T-cell (primary cell): ENCODE data around the gene ACADVL. TPM values are rescaled to one million over a fixed set of nuclear protein-coding genes. Genes with fewer than 3 reads are reported as not detected.

Experiments
- ATAC-seq, 4 experiments: fragments of 200-7000 bp in 3 of 4; fragments of 150-1000 bp in 1 of 4; cut with Tn5 transposase; replicated peaks in 1 of 4; 1 replicate in 3 of 4; 2 replicates in 1 of 4; pipeline ENCODE4 v1.10.0; 2021; ENCODE audit warnings: moderate library complexity in 3 of 4, mild to moderate bottlenecking in 2 of 4, moderate number of reproducible peaks in 1 of 4
- CTCF ChIA-PET, 2 donors: fragments of 300-600 bp; sonication (Branson Sonifier 250); formaldehyde crosslinking; loops; one replicate each; lab custom pipeline; 2022; ENCODE audit warnings: antibody characterized with exemption in 2 of 2; lab: Charles Lee
- POLR2A ChIA-PET, 2 donors: fragments of 300-600 bp; sonication (Branson Sonifier 250); formaldehyde crosslinking; loops; one replicate each; lab custom pipeline; 2022; ENCODE audit warnings: antibody characterized with exemption in 2 of 2; lab: Charles Lee
- DNase-seq, 35 experiments: peaks; one replicate each; pipeline versions ENCODE4 v3.0.0 to v3.0.0-alpha.2; 2013 to 2023
- H3K27ac ChIP-seq: one replicate; pipeline ENCODE4 v1.5.1; 2013; ENCODE audit warnings: low read length
- H3K27me3 ChIP-seq, 2 experiments: replicated peaks in 1 of 2; 1 replicate in 1 of 2; 2 replicates in 1 of 2; pipeline versions ENCODE4 v1.6.1 to v1.7.0; 2013; ENCODE audit warnings: low read length in 1 of 2, mixed read lengths in 1 of 2; ENCODE audit not compliant: control insufficient read depth in 2 of 2, insufficient read depth in 2 of 2; ENCODE audit errors: extremely low read depth in 1 of 2
- H3K36me3 ChIP-seq, 2 donors: 1 replicate in 1 of 2; 2 replicates in 1 of 2; pipeline versions ENCODE4 v1.6.1 to v1.7.0; 2013; ENCODE audit warnings: low read length in 1 of 2; ENCODE audit not compliant: control insufficient read depth in 2 of 2, insufficient read depth in 1 of 2; ENCODE audit errors: extremely low read depth in 1 of 2
- H3K4me1 ChIP-seq, 2 experiments: 1 replicate in 1 of 2; 2 replicates in 1 of 2; pipeline versions ENCODE4 v1.6.1 to v1.7.0; 2013; ENCODE audit warnings: low read length in 2 of 2, mixed read lengths in 1 of 2; ENCODE audit not compliant: insufficient read depth in 2 of 2, control insufficient read depth in 1 of 2; ENCODE audit errors: extremely low read depth in 1 of 2
- H3K4me3 ChIP-seq, 2 donors: 1 replicate in 1 of 2; 2 replicates in 1 of 2; pipeline versions ENCODE4 v1.5.1 to v1.7.0; 2013; ENCODE audit warnings: mild to moderate bottlenecking in 2 of 2, low read length in 1 of 2, moderate library complexity in 1 of 2; ENCODE audit not compliant: control insufficient read depth in 1 of 2; ENCODE audit errors: extremely low read depth in 1 of 2
- H3K9me3 ChIP-seq: 2 replicates; pipeline ENCODE4 v1.7.0; 2013
- H3K27ac Mint-ChIP-seq, 2 donors: one replicate each; pipeline ENCODE4 v1.8.0; 2020 to 2021; ENCODE audit warnings: mild to moderate bottlenecking in 2 of 2, mixed read lengths in 2 of 2
- H3K27me3 Mint-ChIP-seq, 2 donors: one replicate each; pipeline ENCODE4 v1.8.0; 2021 to 2022; ENCODE audit warnings: mixed read lengths in 2 of 2
- H3K36me3 Mint-ChIP-seq: one replicate; pipeline ENCODE4 v1.8.0; 2021; ENCODE audit warnings: mixed read lengths
- H3K4me1 Mint-ChIP-seq, 3 donors: one replicate each; pipeline ENCODE4 v1.8.0; 2020 to 2022; ENCODE audit warnings: mixed read lengths in 3 of 3, mild to moderate bottlenecking in 1 of 3
- H3K4me3 Mint-ChIP-seq, 3 donors: one replicate each; pipeline ENCODE4 v1.8.0; 2020 to 2022; ENCODE audit warnings: mild to moderate bottlenecking in 3 of 3, mixed read lengths in 3 of 3, moderate library complexity in 3 of 3
- H3K9me3 Mint-ChIP-seq, 3 donors: one replicate each; pipeline ENCODE4 v1.8.0; 2020 to 2022; ENCODE audit warnings: mixed read lengths in 3 of 3
- WGBS: methylation state at CpG from one replicate; pipeline ENCODE4 v1.1.5; 2013; ENCODE audit warnings: missing lambda C conversion rate; ENCODE audit not compliant: insufficient coverage; 5-methylcytosine and 5-hydroxymethylcytosine counted together
- total RNA-seq, 35 experiments: library from RNA in 6 of 35; stranded (reverse) in 6 of 35; fragments of 120-200 nt in 1 of 35; gene quantifications; one replicate each; pipeline versions ENCODE4 v1.2.1 to v1.2.4 and lab custom pipeline; 2013 to 2026

Gene ACADVL
- total RNA-seq, 5 donors from 2014 or later (not counting 1 experiment from before 2014, with no cell fraction given): 275 to 424 (median 385) TPM

- DNase-seq (no peak), ATAC-seq (no peak)
- H3K9me3 Mint-ChIP-seq: no peaks in the 10 kb centered on the region
- H3K27ac ChIP-seq: no peak overlapping the region
- ChIA-PET CTCF (no interaction called here), POLR2A (no interaction called here)
- 95% methylated on average over 6 of the region's 7 CpGs for WGBS
- no peaks in the 10 kb centered on the region for H3K27me3 ChIP-seq
- H3K27me3 Mint-ChIP-seq: no peaks in the 10 kb centered on the region
- H3K4me3 Mint-ChIP-seq: no peak overlapping the region
- H3K36me3 ChIP-seq: peaks cover 11 to 64% of the 10 kb centered on the region in 2 donors
- no peaks in the 10 kb centered on the region for H3K9me3 ChIP-seq
- H3K27ac Mint-ChIP-seq: no peak overlapping the region
- H3K36me3 Mint-ChIP-seq: peaks cover 13% of the 10 kb centered on the region
- peaks cover 29 to 35% (median 31%) of the 10 kb centered on the region in 3 donors for H3K4me1 Mint-ChIP-seq
- H3K4me3 ChIP-seq: no peak overlapping the region
- peaks cover 20 to 34% of the 10 kb centered on the region in 2 experiments for H3K4me1 ChIP-seq
These were observed 3.2 kb downstream of the ACADVL start for GRCh38 chr17:7222972-7223292.

GRCh38 chr17:7223375-7223774 lies 3.6 kb downstream of the ACADVL start:
- WGBS: 91% methylated on average over 4 of the region's 4 CpGs
- peaks cover 16% of the 10 kb centered on the region for H3K36me3 Mint-ChIP-seq
- CTCF ChIA-PET: interaction anchor here in 1 of 2 donors (0.6 kb wide), 1 partner anchor 9 kb away, joined by 3 read pairs; no protein-coding TSS in a partner anchor
- no peaks in the 10 kb centered on the region for H3K9me3 ChIP-seq
- POLR2A ChIA-PET: no interaction called here
- H3K27ac ChIP-seq: no peak overlapping the region
- H3K4me3 Mint-ChIP-seq: no peak overlapping the region
- H3K4me1 Mint-ChIP-seq: peaks cover 25 to 30% (median 30%) of the 10 kb centered on the region in 3 donors
- H3K36me3 ChIP-seq: peaks cover 11 to 68% of the 10 kb centered on the region in 2 donors
- H3K9me3 Mint-ChIP-seq: no peaks in the 10 kb centered on the region
- DNase-seq: no peak
- H3K27me3 ChIP-seq: no peaks in the 10 kb centered on the region
- no peaks in the 10 kb centered on the region for H3K27me3 Mint-ChIP-seq
- no peak for ATAC-seq
- H3K4me1 ChIP-seq: peaks cover 16 to 30% of the 10 kb centered on the region in 2 experiments
- H3K4me3 ChIP-seq: no peak overlapping the region
- no peak overlapping the region for H3K27ac Mint-ChIP-seq

- H3K4me1 ChIP-seq: peaks cover 9 to 23% of the 10 kb centered on the region in 2 experiments
- H3K27me3 Mint-ChIP-seq: no peaks in the 10 kb centered on the region
- H3K4me3 ChIP-seq: no peak overlapping the region
- no peaks in the 10 kb centered on the region for H3K9me3 Mint-ChIP-seq
- H3K27ac Mint-ChIP-seq: no peak overlapping the region
- ChIA-PET CTCF (no interaction called here), POLR2A (interaction anchor here in 1 of 2 donors (0.7 kb wide), 1 partner anchor 20 kb away, joined by 3 read pairs; no protein-coding TSS in a partner anchor)
- ATAC-seq (no peak), DNase-seq (no peak)
- no peaks in the 10 kb centered on the region for H3K27me3 ChIP-seq
- peaks cover 17 to 24% (median 23%) of the 10 kb centered on the region in 3 donors for H3K4me1 Mint-ChIP-seq
- no peak overlapping the region for H3K27ac ChIP-seq
- no peak overlapping the region for H3K4me3 Mint-ChIP-seq
- no peaks in the 10 kb centered on the region for H3K9me3 ChIP-seq
- H3K36me3 ChIP-seq: peaks cover 15 to 75% of the 10 kb centered on the region in 2 donors
- H3K36me3 Mint-ChIP-seq: peaks cover 18% of the 10 kb centered on the region
- WGBS: 98% methylated on average over 8 of the region's 10 CpGs
These were observed 4.4 kb downstream of the ACADVL start for GRCh38 chr17:7224110-7224509.

GRCh38 chr17:7224661-7225111 lies 4.9 kb downstream of the ACADVL start:
- peaks cover 4 to 17% of the 10 kb centered on the region in 2 experiments for H3K4me1 ChIP-seq
- no peak overlapping the region for H3K4me3 ChIP-seq
- no peaks in the 10 kb centered on the region for H3K9me3 ChIP-seq
- 88% methylated on average over 13 of the region's 15 CpGs for WGBS
- CTCF ChIA-PET: no interaction called here
- DNase-seq (no peak), ATAC-seq (no peak)
- POLR2A ChIA-PET: interaction anchor here in 1 of 2 donors (0.7 kb wide), 1 partner anchor 20 kb away, joined by 3 read pairs; no protein-coding TSS in a partner anchor
- peaks cover 19 to 81% of the 10 kb centered on the region in 2 donors for H3K36me3 ChIP-seq
- Mint-ChIP-seq H3K27me3 (no peaks in the 10 kb centered on the region), H3K27ac (no peak overlapping the region), H3K4me3 (no peak overlapping the region), H3K4me1 (peaks cover 11 to 19% (median 17%) of the 10 kb centered on the region in 3 donors), H3K9me3 (no peaks in the 10 kb centered on the region), H3K36me3 (peaks cover 23% of the 10 kb centered on the region)
- no peaks in the 10 kb centered on the region for H3K27me3 ChIP-seq
- H3K27ac ChIP-seq: no peak overlapping the region

GRCh38 chr17:7225711-7226331 lies 6.1 kb downstream of the ACADVL start:
- Histone ChIP-seq H3K4me3 (no peak overlapping the region), H3K9me3 (no peaks in the 10 kb centered on the region), H3K27ac (no peak overlapping the region), H3K4me1 (peaks cover under 1 to 8% of the 10 kb centered on the region in 2 experiments), H3K36me3 (peaks cover 19 to 91% of the 10 kb centered on the region in 2 donors), H3K27me3 (no peaks in the 10 kb centered on the region)
- H3K27ac Mint-ChIP-seq: no peak overlapping the region
- no peak overlapping the region for H3K4me3 Mint-ChIP-seq
- CTCF ChIA-PET: no interaction called here
- no peak for ATAC-seq
- 96% methylated on average over 9 of the region's 21 CpGs for WGBS
- POLR2A ChIA-PET: no interaction called here
- H3K36me3 Mint-ChIP-seq: peaks cover 27% of the 10 kb centered on the region
- no peak for DNase-seq
- H3K27me3 Mint-ChIP-seq: no peaks in the 10 kb centered on the region
- no peaks in the 10 kb centered on the region for H3K9me3 Mint-ChIP-seq
- H3K4me1 Mint-ChIP-seq: peaks cover 5 to 13% (median 12%) of the 10 kb centered on the region in 3 donors

GRCh38 chr17:7226721-7227710 lies 7.3 kb downstream of the ACADVL start:
- Histone ChIP-seq H3K4me1 (peaks cover 0 to under 1% of the 10 kb centered on the region in 2 experiments), H3K4me3 (no peak overlapping the region), H3K27ac (no peak overlapping the region), H3K27me3 (no peaks in the 10 kb centered on the region), H3K9me3 (no peaks in the 10 kb centered on the region), H3K36me3 (peaks cover 19 to 81% of the 10 kb centered on the region in 2 donors)
- H3K27me3 Mint-ChIP-seq: no peaks in the 10 kb centered on the region
- H3K27ac Mint-ChIP-seq: no peak overlapping the region
- H3K4me1 Mint-ChIP-seq: peaks cover 8 to 11% (median 9%) of the 10 kb centered on the region in 3 donors
- peaks cover 30% of the 10 kb centered on the region for H3K36me3 Mint-ChIP-seq
- no peaks in the 10 kb centered on the region for H3K9me3 Mint-ChIP-seq
- ATAC-seq (no peak), DNase-seq (no peak)
- no peak overlapping the region for H3K4me3 Mint-ChIP-seq
- POLR2A ChIA-PET: interaction anchor here in 1 of 2 donors (0.6 kb wide), 1 partner anchor 252 kb away, joined by 3 read pairs; no protein-coding TSS in a partner anchor
- CTCF ChIA-PET: no interaction called here
- WGBS: 93% methylated on average over 23 of the region's 31 CpGs
